GM12875 (cell line): ENCODE results near the gene MRPL49.
A peak's percentile ranks its signal among the peaks of the same experiment; 100 is the strongest.

Source experiments
- H3K4me3 ChIP-seq: one replicate; pipeline ENCODE4 v1.5.1; 2011; ENCODE audit warnings: low read depth, low read length, control low read depth
- CTCF ChIP-seq: IDR thresholded peaks from 2 replicates; pipeline ENCODE4 v1.5.1; 2011; ENCODE audit warnings: low read depth, mild to moderate bottlenecking, control low read depth, inconsistent platforms, low read length, moderate library complexity, borderline replicate concordance; ENCODE audit not compliant: insufficient read depth

The MRPL49 gene

GRCh38 chr11:65083834-65084597 lies 38.1 kb upstream of the MRPL49 start, which contains the start of the genes CDCA5 and ZFPL1:
TSS of gene CDCA5 (minus strand) at chr11:65084040. CDS start at chr11:65083978, 62 bp downstream.
TSS of gene ZFPL1 (plus strand) at chr11:65084222. CDS start at chr11:65084699, 477 bp downstream.
- no peak for TF ChIP-seq CTCF

GRCh38 chr11:65084598-65085375 lies 37.3 kb upstream of the MRPL49 start:
- TF ChIP-seq CTCF = no peak
- peak overlapping the region; percentile 84 for H3K4me3 ChIP-seq

More at GRCh38 chr11:65083834-65084597, 38.1 kb upstream of the MRPL49 start, which contains the start of the genes CDCA5 and ZFPL1:
- peak within 1 kb of the TSS; percentile 84 for H3K4me3 ChIP-seq

DNA sequence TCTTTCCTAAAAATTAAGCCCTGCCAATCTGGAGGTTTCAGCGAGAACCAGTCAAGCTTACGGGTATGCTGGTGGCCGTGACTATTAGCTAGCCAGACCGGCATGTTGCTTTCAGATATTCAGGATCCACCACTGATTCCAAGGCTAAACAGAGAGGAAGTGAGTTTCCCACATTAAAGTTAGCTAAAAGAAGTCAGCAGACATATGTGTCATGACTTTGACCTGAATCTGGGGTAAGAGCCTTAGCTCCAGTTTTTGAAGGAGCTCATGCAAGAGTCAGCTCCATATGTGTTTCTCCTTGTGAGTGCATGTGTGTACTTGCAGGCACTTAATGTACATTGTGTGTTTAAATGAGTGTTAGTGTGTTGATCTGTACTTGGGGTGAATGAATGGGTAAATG lies 36.7 kb upstream of the MRPL49 start:
- no peak for TF ChIP-seq CTCF
- H3K4me3 ChIP-seq = no peak overlapping the region

GRCh38 chr11:65086809-65087208 lies 35.3 kb upstream of the MRPL49 start:
- TF ChIP-seq CTCF = no peak
- no peak overlapping the region for H3K4me3 ChIP-seq

- TF ChIP-seq CTCF = no peak
- no peak overlapping the region for H3K4me3 ChIP-seq
Measured at GRCh38 chr11:65087216-65087615, 34.9 kb upstream of the MRPL49 start.

DNA sequence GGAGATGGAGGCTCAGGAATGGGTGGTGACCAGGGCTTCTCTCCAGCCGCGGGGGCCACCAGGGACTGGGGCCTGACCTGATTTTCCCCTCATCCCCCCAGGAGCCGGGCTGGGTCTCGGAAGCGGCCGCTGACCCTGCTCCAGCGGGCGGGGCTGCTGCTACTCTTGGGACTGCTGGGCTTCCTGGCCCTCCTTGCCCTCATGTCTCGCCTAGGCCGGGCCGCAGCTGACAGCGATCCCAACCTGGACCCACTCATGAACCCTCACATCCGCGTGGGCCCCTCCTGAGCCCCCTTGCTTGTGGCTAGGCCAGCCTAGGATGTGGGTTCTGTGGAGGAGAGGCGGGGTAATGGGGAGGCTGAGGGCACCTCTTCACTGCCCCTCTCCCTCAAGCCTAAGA lies 34.3 kb upstream of the MRPL49 start:
- H3K4me3 ChIP-seq = no peak overlapping the region
- no peak for TF ChIP-seq CTCF

DNA sequence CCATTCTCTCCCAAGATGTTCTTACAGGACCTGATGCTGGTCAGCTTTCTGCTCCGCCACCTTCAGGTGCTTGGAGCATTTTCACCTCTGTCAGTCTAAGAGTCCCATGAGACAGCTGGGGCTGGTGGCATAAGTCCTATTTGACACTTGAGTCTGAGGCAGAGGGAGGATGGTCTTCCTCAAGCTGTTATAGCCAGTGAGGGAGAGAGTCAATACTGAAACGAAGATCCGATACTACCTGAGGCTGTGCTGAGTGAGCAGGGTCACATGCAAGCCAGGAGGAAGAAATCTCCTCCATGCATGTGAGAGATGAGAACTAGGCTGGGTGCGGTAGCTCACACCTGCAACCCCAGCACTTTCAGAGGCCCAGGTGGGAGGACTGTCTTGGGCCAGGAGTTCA lies 32.5 kb upstream of the MRPL49 start:
- H3K4me3 ChIP-seq = no peak overlapping the region
- TF ChIP-seq CTCF = no peak
